HEK293 (cell line): ENCODE data around the gene FTO.
A peak's percentile ranks its signal among the peaks of the same experiment; 100 is the strongest.
"Not testable (repeated sequence)": the region's sequence is repeated elsewhere in the genome, so short reads cannot be mapped to it uniquely, and the experiment has no call there.

Source experiments
- CTCF ChIA-PET: fragments of 350-600 bp; formaldehyde crosslinking; extraction: SDS; loops from one replicate; lab custom pipeline; 2021; ENCODE audit warnings: antibody characterized with exemption; lab: Yijun Ruan, JAX
- POLR2A ChIA-PET: fragments of 300-600 bp; formaldehyde crosslinking; extraction: SDS; loops from one replicate; lab custom pipeline; 2020; ENCODE audit warnings: antibody characterized with exemption, inconsistent platforms; lab: Yijun Ruan, JAX
- H3K27ac ChIP-seq: fragments of 200-500 bp; sonication (Bioruptor generic); 2 replicates; pipeline ENCODE4 v1.5.1; 2014; ENCODE audit warnings: low read depth, low read length, control low read depth, inconsistent platforms; ENCODE audit errors: extremely low read depth
- H3K36me3 ChIP-seq, 2 experiments: fragments of 200-500 bp in 1 of 2; sonication (Bioruptor generic) in 1 of 2; 1 replicate in 1 of 2; 2 replicates in 1 of 2; pipeline ENCODE4 v1.5.1; 2014 to 2017; ENCODE audit warnings: inconsistent platforms in 2 of 2, low read length in 2 of 2; ENCODE audit not compliant: control insufficient read depth in 2 of 2, insufficient read depth in 1 of 2
- H3K4me1 ChIP-seq: fragments of 200-500 bp; sonication (Bioruptor generic); 2 replicates; pipeline ENCODE4 v1.5.1; 2014; ENCODE audit warnings: mild to moderate bottlenecking, low read length, inconsistent platforms; ENCODE audit not compliant: control insufficient read depth, insufficient read depth
- H3K4me3 ChIP-seq: 2 replicates; pipeline ENCODE4 v1.5.1; 2011; ENCODE audit warnings: low read depth, mild to moderate bottlenecking, control low read depth, low read length, moderate library complexity
- H3K9me3 ChIP-seq: fragments of 200-500 bp; sonication (Bioruptor generic); 2 replicates; pipeline ENCODE4 v1.5.1; 2014; ENCODE audit warnings: low read depth, low read length, inconsistent platforms; ENCODE audit not compliant: control insufficient read depth, insufficient read depth
- FEZF1 ChIP-seq: fragments of 450-650 bp; formaldehyde crosslinking; IDR thresholded peaks from 2 replicates; pipeline ENCODE4 v1.5.1; 2016; ENCODE audit warnings: missing biosample characterization, missing genetic modification characterization
- HOXD13 ChIP-seq: sonication (generic); formaldehyde crosslinking; IDR thresholded peaks from 2 replicates; pipeline ENCODE4 v1.8.0; 2022; ENCODE audit warnings: missing genetic modification reagents, borderline replicate concordance
- SCRT2 ChIP-seq: fragments of 450-650 bp; formaldehyde crosslinking; IDR thresholded peaks from 2 replicates; pipeline ENCODE4 v1.5.1; 2016; ENCODE audit warnings: missing biosample characterization, missing genetic modification characterization
- SP7 ChIP-seq: fragments of 450-650 bp; formaldehyde crosslinking; IDR thresholded peaks from 2 replicates; pipeline ENCODE4 v1.5.1; 2016; ENCODE audit warnings: missing biosample characterization, missing genetic modification characterization
- ZFP3 ChIP-seq: fragments of 450-650 bp; formaldehyde crosslinking; IDR thresholded peaks from 2 replicates; pipeline ENCODE4 v1.5.1; 2016; ENCODE audit warnings: low read depth, missing biosample characterization, missing genetic modification characterization
- ZIC2 ChIP-seq: fragments of 450-650 bp; formaldehyde crosslinking; IDR thresholded peaks from 2 replicates; pipeline ENCODE4 v1.5.1; 2016; ENCODE audit warnings: missing biosample characterization, missing genetic modification characterization
- ZNF146 ChIP-seq: fragments of 450-650 bp; formaldehyde crosslinking; IDR thresholded peaks from 2 replicates; pipeline ENCODE4 v1.5.1; 2016; ENCODE audit warnings: missing biosample characterization, missing genetic modification characterization
- ZNF350 ChIP-seq: fragments of 450-650 bp; formaldehyde crosslinking; IDR thresholded peaks from 2 replicates; pipeline ENCODE4 v1.5.0; 2017; ENCODE audit warnings: missing biosample characterization, mild to moderate bottlenecking, missing genetic modification characterization
- ZNF354C ChIP-seq: fragments of 450-650 bp; formaldehyde crosslinking; IDR thresholded peaks from 2 replicates; pipeline ENCODE4 v1.5.1; 2016; ENCODE audit warnings: missing biosample characterization, missing genetic modification characterization, low read depth, borderline replicate concordance
- ZNF404 ChIP-seq: fragments of 450-650 bp; formaldehyde crosslinking; IDR thresholded peaks from 2 replicates; pipeline ENCODE4 v1.5.1; 2017; ENCODE audit warnings: missing biosample characterization, missing genetic modification characterization
- ZNF423 ChIP-seq: fragments of 450-650 bp; formaldehyde crosslinking; IDR thresholded peaks from 2 replicates; pipeline ENCODE4 v1.5.1; 2016; ENCODE audit warnings: missing biosample characterization, missing genetic modification characterization
- ZNF433 ChIP-seq: fragments of 450-650 bp; formaldehyde crosslinking; IDR thresholded peaks from 2 replicates; pipeline ENCODE4 v1.5.1; 2016; ENCODE audit warnings: missing biosample characterization, missing genetic modification characterization, low read depth
- ZNF529 ChIP-seq: fragments of 450-650 bp; formaldehyde crosslinking; IDR thresholded peaks from 2 replicates; pipeline ENCODE4 v1.5.1; 2017; ENCODE audit warnings: missing genetic modification characterization, missing biosample characterization; ENCODE audit not compliant: insufficient replicate concordance
- ZNF555 ChIP-seq: fragments of 450-650 bp; formaldehyde crosslinking; conservative IDR thresholded peaks from 2 replicates; pipeline ENCODE4 v1.5.1; 2017; ENCODE audit warnings: missing biosample characterization, mild to moderate bottlenecking, missing genetic modification characterization, inconsistent platforms
- ZNF561 ChIP-seq: fragments of 450-650 bp; IDR thresholded peaks from 2 replicates; pipeline ENCODE4 v1.5.1; 2018; ENCODE audit warnings: missing biosample characterization, missing genetic modification characterization, borderline replicate concordance
- ZNF677 ChIP-seq: fragments of 450-650 bp; IDR thresholded peaks from 2 replicates; pipeline ENCODE4 v1.5.0; 2018; ENCODE audit warnings: missing biosample characterization, mild to moderate bottlenecking, missing genetic modification characterization, moderate library complexity
- ZNF791 ChIP-seq: fragments of 450-650 bp; formaldehyde crosslinking; IDR thresholded peaks from 2 replicates; pipeline ENCODE4 v1.5.1; 2016; ENCODE audit warnings: missing biosample characterization, missing genetic modification characterization
- ZNF843 ChIP-seq: fragments of 450-650 bp; formaldehyde crosslinking; IDR thresholded peaks from 2 replicates; pipeline ENCODE4 v1.5.1; 2016; ENCODE audit warnings: missing biosample characterization, missing genetic modification characterization
- TF ChIP-seq, protein P1 (sequence below): fragments of 450-650 bp; formaldehyde crosslinking; IDR thresholded peaks from 2 replicates; pipeline ENCODE4 v1.5.1; 2016; ENCODE audit warnings: missing biosample characterization, missing genetic modification characterization
- TF ChIP-seq, protein P2 (sequence below): fragments of 450-650 bp; formaldehyde crosslinking; IDR thresholded peaks from 2 replicates; pipeline ENCODE4 v1.5.1; 2017; ENCODE audit warnings: missing biosample characterization, missing genetic modification characterization
- TF ChIP-seq, protein P3 (sequence below): fragments of 450-650 bp; formaldehyde crosslinking; IDR thresholded peaks from 2 replicates; pipeline ENCODE4 v1.5.1; 2017; ENCODE audit warnings: missing biosample characterization, missing genetic modification characterization

Gene FTO

DNA sequence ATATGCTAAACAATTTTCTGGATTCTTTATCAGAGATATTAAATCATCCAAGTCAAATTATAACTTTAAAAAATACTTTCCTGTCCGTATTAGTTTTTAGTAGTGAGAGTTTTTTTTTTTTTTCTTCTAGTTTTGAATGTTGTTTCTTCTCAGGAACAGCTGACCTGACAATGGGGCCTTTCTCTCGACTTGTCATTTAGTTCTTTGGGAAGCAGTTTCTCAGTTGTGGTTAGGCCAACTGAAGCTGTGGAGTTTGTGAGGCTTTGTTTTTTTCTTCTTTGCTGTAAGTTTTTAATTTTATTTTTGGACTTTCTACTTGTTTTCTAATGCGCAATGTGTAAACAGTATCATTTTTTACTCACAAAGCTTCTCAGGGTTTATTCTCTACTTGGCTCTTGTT, 140.8 kb downstream of the FTO start:
- ChIA-PET CTCF (no interaction called here), POLR2A (no interaction called here)
- Histone ChIP-seq H3K4me3 (no peak overlapping the region), H3K36me3 (no peaks in the 10 kb centered on the region; a peak in 1 of 3 replicates), H3K9me3 (no peaks in the 10 kb centered on the region), H3K4me1 (peaks cover 18% of the 10 kb centered on the region), H3K27ac (no peak overlapping the region)
- no peak for TF ChIP-seq ZNF404 (tag by site-specific recombination)
- no peak for TF ChIP-seq ZFP3 (tag by site-specific recombination)
- TF ChIP-seq HOXD13 (CRISPR knock-in tag), result no peak
- no peak for TF ChIP-seq ZNF433 (tag by site-specific recombination)
- no peak for TF ChIP-seq ZNF555 (tag by site-specific recombination)
- no peak for TF ChIP-seq ZNF146 (tag by site-specific recombination)

DNA sequence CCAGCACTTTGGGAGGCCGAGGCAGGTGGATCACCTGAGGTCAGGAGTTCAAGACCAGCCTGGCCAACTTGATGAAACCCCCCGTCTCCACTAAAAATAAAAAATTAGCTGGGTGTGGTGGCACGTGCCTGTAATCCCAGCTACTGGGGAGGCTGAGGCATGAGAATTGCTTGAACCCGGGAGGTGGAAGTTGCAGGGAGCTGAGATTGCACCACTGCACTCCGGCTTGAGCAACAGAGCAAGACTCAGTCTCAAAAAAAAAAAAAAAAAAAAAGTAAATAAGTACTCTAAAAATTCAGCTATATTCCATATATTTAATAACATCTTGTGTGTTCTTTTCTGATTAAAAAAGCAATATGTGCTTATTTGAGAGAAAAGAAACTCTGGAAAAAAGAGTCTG, 142.6 kb downstream of the FTO start:
- H3K27ac ChIP-seq, H3K36me3 ChIP-seq, H3K9me3 ChIP-seq, POLR2A ChIA-PET, H3K4me3 ChIP-seq: not testable (repeated sequence)
- H3K4me1 ChIP-seq, result peaks cover 22% of the 10 kb centered on the region
- CTCF ChIA-PET, result interaction anchor here (1.0 kb wide), 1 partner anchor 103 kb away, joined by 3 read pairs; no protein-coding TSS in a partner anchor

DNA sequence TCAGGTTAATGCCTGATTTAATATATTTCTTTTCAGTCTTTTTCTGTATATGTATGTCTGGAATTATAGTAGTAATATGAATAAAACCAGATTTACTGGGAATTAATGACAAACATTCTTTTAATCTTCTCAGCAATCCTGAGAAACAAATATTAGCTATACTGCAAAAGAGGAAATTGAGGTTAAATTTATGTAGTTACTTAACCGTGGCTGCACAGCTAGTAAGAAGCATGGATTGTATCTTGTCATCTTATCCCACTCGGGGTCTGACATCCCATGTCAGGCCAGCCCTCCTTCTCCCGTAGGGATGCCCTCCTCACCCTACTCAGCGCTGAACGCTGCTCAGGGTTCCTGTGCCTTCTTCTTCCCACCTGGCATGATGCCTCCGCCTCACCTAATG, 143.0 kb downstream of the FTO start:
- H3K36me3 ChIP-seq, result no peaks in the 10 kb centered on the region; a peak in 1 of 3 replicates
- no peak for TF ChIP-seq ZNF350 (tag by site-specific recombination)
- TF ChIP-seq ZNF791, result no peak
- TF ChIP-seq, protein P1, sequence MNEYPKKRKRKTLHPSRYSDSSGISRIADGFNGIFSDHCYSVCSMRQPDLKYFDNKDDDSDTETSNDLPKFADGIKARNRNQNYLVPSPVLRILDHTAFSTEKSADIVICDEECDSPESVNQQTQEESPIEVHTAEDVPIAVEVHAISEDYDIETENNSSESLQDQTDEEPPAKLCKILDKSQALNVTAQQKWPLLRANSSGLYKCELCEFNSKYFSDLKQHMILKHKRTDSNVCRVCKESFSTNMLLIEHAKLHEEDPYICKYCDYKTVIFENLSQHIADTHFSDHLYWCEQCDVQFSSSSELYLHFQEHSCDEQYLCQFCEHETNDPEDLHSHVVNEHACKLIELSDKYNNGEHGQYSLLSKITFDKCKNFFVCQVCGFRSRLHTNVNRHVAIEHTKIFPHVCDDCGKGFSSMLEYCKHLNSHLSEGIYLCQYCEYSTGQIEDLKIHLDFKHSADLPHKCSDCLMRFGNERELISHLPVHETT (tag by site-specific recombination), result no peak
- TF ChIP-seq ZNF354C (tag by site-specific recombination), result no peak
- TF ChIP-seq ZNF423 (tag by site-specific recombination), result no peak
- no peak overlapping the region for H3K27ac ChIP-seq
- peaks cover 22% of the 10 kb centered on the region for H3K4me1 ChIP-seq
- ChIA-PET CTCF (interaction anchor here (1.0 kb wide), 1 partner anchor 103 kb away, joined by 3 read pairs; no protein-coding TSS in a partner anchor), POLR2A (no interaction called here)
- no peak overlapping the region for H3K4me3 ChIP-seq
- H3K9me3 ChIP-seq, result no peaks in the 10 kb centered on the region

DNA sequence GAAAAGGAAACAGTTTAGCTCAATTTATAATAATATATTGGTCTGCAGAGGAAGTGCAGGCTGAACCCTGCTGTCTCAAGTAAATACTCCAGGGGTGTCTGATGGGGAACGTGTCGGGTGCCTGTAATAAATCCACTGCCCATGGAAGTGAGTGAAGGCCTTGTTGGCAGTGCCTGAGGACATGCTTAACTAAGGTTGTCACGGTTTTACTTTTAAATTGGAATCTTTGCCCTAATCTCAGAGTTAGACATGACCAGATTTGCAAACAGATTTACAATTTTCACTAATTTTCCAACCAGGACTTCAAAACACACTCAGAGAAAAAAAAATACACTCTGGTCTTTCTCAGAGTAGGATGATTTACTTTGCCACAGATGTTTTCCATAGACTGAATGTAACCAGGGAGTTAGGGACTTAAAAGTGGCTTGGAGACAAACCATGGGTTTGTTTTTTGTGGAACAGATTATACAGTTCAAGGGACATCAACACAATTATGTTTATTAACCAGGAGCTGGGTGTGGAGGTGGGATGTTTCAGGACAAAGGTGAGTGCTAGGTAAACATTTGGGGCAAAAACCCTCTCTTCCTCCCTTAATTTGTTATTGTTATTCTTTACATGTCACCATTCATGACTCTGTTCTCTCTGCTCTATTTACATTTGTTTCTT, 144.5 kb downstream of the FTO start:
- Histone ChIP-seq H3K4me1 (peaks cover 22% of the 10 kb centered on the region), H3K4me3 (no peak overlapping the region), H3K9me3 (no peaks in the 10 kb centered on the region), H3K27ac (peak overlapping the region; percentile 21; the same call in 1 of the 2 replicates), H3K36me3 (no peaks in the 10 kb centered on the region; a peak in 1 of 3 replicates)
- ChIA-PET CTCF (interaction anchor here (0.8 kb wide), 1 partner anchor 44 kb away, joined by 3 read pairs; no protein-coding TSS in a partner anchor), POLR2A (no interaction called here)
- TF ChIP-seq, protein P2, sequence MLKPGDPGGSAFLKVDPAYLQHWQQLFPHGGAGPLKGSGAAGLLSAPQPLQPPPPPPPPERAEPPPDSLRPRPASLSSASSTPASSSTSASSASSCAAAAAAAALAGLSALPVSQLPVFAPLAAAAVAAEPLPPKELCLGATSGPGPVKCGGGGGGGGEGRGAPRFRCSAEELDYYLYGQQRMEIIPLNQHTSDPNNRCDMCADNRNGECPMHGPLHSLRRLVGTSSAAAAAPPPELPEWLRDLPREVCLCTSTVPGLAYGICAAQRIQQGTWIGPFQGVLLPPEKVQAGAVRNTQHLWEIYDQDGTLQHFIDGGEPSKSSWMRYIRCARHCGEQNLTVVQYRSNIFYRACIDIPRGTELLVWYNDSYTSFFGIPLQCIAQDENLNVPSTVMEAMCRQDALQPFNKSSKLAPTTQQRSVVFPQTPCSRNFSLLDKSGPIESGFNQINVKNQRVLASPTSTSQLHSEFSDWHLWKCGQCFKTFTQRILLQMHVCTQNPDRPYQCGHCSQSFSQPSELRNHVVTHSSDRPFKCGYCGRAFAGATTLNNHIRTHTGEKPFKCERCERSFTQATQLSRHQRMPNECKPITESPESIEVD (tag by site-specific recombination), result peak; percentile 78
- TF ChIP-seq ZNF843 (peak; percentile 62), SP7 (peak; percentile 51), ZNF529 (tag by site-specific recombination) (no peak), FEZF1 (peak; percentile 82), SCRT2 (tag by site-specific recombination) (no peak), ZNF561 (tag by site-specific recombination) (0 out of 2 replicates have a peak, but pooled peaks have one; percentile 27), ZNF677 (tag by site-specific recombination) (no peak), ZIC2 (tag by site-specific recombination) (peak; percentile 90)
- TF ChIP-seq, protein P3, sequence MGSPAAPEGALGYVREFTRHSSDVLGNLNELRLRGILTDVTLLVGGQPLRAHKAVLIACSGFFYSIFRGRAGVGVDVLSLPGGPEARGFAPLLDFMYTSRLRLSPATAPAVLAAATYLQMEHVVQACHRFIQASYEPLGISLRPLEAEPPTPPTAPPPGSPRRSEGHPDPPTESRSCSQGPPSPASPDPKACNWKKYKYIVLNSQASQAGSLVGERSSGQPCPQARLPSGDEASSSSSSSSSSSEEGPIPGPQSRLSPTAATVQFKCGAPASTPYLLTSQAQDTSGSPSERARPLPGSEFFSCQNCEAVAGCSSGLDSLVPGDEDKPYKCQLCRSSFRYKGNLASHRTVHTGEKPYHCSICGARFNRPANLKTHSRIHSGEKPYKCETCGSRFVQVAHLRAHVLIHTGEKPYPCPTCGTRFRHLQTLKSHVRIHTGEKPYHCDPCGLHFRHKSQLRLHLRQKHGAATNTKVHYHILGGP (tag by site-specific recombination), result no peak
